ENCODE data around the gene FLT1.

Gene FLT1

DNA sequence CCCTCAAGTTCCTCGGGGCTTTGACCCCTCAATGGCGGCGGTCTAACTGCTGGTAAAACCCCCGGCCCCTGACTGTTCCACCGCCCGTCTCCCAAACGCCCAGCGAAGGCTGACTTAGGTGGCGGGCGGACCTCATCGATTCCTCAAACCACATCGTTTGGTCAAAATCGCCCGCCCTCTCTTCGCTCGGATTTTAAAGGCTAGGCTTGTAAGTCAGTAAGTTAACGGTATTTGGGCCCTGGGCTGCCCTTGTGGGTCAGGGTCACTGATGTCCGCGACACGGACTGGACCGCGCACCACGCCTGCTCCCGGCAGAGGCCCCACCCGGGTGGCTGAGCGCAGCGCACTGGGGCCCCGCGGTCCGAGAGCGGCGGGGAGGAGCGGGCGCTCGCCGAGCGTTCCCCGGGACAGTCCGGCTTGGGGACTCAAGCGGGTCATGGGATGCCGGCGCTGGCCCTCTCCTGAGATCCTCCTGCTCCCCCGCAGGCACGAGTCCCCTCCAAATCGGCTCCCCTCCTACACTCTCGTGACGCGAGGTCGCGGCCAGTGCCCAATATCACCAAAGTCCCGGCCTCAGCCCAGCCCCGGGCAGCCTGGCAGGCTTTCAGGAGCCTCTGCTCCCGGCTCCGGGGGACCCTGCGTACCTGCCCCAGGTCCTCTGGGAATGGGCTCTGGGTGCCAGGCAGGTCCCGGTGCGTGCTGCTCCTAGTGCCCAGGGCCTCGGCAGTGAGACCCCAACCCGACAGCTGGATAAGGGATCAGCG lies 1.0 kb downstream of the FLT1 start (continued):
- TF ChIP-seq ZBTB20 (tag by site-specific recombination; IDR thresholded peaks at IDR 0.05) = peak; percentile 82
- TF ChIP-seq ZBTB17 (tag by site-specific recombination; IDR thresholded peaks at IDR 0.05) = peak; percentile 67
- no peak for TF ChIP-seq IKZF3 (tag by site-specific recombination; IDR thresholded peaks at IDR 0.05)

- H3K4me3 ChIP-seq (ENCODE audit: low read depth, low read length) = no peak overlapping the region; the same call in 1 of the 2 replicates
- H3K4me1 ChIP-seq (ENCODE audit: control insufficient read depth, insufficient read depth, low read length) = peaks cover 3% of the 10 kb centered on the region; the same call in 1 of the 2 replicates
- 0 out of 2 replicates have a peak, but pooled peaks have one; percentile 9 for TF ChIP-seq ZFHX2 (tag by site-specific recombination; conservative IDR thresholded peaks at IDR 0.05)
- TF ChIP-seq ZNF610 (tag by site-specific recombination; IDR thresholded peaks at IDR 0.05; ENCODE audit: borderline replicate concordance) = no peak
- TF ChIP-seq ATF2 (tag by site-specific recombination; IDR thresholded peaks at IDR 0.05; ENCODE audit: low read depth) = no peak
- TF ChIP-seq ZNF324 (tag by site-specific recombination; IDR thresholded peaks at IDR 0.05) = no peak
- TF ChIP-seq, protein P1, sequence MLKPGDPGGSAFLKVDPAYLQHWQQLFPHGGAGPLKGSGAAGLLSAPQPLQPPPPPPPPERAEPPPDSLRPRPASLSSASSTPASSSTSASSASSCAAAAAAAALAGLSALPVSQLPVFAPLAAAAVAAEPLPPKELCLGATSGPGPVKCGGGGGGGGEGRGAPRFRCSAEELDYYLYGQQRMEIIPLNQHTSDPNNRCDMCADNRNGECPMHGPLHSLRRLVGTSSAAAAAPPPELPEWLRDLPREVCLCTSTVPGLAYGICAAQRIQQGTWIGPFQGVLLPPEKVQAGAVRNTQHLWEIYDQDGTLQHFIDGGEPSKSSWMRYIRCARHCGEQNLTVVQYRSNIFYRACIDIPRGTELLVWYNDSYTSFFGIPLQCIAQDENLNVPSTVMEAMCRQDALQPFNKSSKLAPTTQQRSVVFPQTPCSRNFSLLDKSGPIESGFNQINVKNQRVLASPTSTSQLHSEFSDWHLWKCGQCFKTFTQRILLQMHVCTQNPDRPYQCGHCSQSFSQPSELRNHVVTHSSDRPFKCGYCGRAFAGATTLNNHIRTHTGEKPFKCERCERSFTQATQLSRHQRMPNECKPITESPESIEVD (tag by site-specific recombination; IDR thresholded peaks at IDR 0.05) = 0 out of 2 replicates have a peak, but pooled peaks have one; percentile 8
- TF ChIP-seq ZSCAN16 (tag by site-specific recombination; IDR thresholded peaks at IDR 0.05) = peak; percentile 94
- TF ChIP-seq GFI1B (tag by site-specific recombination; IDR thresholded peaks at IDR 0.05) = no peak
- POLR2A ChIA-PET = no interaction called here
- H3K27ac ChIP-seq (ENCODE audit: extremely low read depth, low read depth, low read length) = no peak overlapping the region
- no peaks in the 10 kb centered on the region for H3K9me3 ChIP-seq (ENCODE audit: control insufficient read depth, insufficient read depth, low read depth, low read length)
- H3K36me3 ChIP-seq (ENCODE audit: control insufficient read depth in 2 of 2, insufficient read depth in 1 of 2, low read length in 2 of 2) = no peaks in the 10 kb centered on the region
- CTCF ChIA-PET = interaction anchor here (0.6 kb wide), 3 partner anchors 18 to 603 kb away, joined by 3 to 6 read pairs (median 3); no protein-coding TSS in a partner anchor
Observed at GRCh38 chr13:28492569-28493367, 2.2 kb downstream of the FLT1 start.

GRCh38 chr13:28490061-28490460 lies 4.9 kb downstream of the FLT1 start:
- Histone ChIP-seq H3K36me3 (ENCODE audit: control insufficient read depth in 2 of 2, insufficient read depth in 1 of 2, low read length in 2 of 2) (no peaks in the 10 kb centered on the region), H3K4me1 (ENCODE audit: control insufficient read depth, insufficient read depth, low read length) (peaks cover 3% of the 10 kb centered on the region; the same call in 1 of the 2 replicates), H3K27ac (ENCODE audit: extremely low read depth, low read depth, low read length) (no peak overlapping the region), H3K4me3 (ENCODE audit: low read depth, low read length) (no peak overlapping the region), H3K9me3 (ENCODE audit: control insufficient read depth, insufficient read depth, low read depth, low read length) (no peaks in the 10 kb centered on the region)
- TF ChIP-seq PRDM10 (tag by site-specific recombination; IDR thresholded peaks at IDR 0.05) (no peak), SETDB1 (IDR thresholded peaks at IDR 0.05; ENCODE audit: insufficient read length, low read length) (no peak), ZNF670 (tag by site-specific recombination; IDR thresholded peaks at IDR 0.05; ENCODE audit: low read depth) (no peak)
- TF ChIP-seq, protein P2, sequence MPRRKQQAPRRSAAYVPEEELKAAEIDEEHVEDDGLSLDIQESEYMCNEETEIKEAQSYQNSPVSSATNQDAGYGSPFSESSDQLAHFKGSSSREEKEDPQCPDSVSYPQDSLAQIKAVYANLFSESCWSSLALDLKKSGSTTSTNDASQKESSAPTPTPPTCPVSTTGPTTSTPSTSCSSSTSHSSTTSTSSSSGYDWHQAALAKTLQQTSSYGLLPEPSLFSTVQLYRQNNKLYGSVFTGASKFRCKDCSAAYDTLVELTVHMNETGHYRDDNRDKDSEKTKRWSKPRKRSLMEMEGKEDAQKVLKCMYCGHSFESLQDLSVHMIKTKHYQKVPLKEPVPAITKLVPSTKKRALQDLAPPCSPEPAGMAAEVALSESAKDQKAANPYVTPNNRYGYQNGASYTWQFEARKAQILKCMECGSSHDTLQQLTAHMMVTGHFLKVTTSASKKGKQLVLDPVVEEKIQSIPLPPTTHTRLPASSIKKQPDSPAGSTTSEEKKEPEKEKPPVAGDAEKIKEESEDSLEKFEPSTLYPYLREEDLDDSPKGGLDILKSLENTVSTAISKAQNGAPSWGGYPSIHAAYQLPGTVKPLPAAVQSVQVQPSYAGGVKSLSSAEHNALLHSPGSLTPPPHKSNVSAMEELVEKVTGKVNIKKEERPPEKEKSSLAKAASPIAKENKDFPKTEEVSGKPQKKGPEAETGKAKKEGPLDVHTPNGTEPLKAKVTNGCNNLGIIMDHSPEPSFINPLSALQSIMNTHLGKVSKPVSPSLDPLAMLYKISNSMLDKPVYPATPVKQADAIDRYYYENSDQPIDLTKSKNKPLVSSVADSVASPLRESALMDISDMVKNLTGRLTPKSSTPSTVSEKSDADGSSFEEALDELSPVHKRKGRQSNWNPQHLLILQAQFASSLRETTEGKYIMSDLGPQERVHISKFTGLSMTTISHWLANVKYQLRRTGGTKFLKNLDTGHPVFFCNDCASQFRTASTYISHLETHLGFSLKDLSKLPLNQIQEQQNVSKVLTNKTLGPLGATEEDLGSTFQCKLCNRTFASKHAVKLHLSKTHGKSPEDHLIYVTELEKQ (tag by site-specific recombination; IDR thresholded peaks at IDR 0.05; ENCODE audit: borderline replicate concordance) = no peak
- TF ChIP-seq, protein P3, sequence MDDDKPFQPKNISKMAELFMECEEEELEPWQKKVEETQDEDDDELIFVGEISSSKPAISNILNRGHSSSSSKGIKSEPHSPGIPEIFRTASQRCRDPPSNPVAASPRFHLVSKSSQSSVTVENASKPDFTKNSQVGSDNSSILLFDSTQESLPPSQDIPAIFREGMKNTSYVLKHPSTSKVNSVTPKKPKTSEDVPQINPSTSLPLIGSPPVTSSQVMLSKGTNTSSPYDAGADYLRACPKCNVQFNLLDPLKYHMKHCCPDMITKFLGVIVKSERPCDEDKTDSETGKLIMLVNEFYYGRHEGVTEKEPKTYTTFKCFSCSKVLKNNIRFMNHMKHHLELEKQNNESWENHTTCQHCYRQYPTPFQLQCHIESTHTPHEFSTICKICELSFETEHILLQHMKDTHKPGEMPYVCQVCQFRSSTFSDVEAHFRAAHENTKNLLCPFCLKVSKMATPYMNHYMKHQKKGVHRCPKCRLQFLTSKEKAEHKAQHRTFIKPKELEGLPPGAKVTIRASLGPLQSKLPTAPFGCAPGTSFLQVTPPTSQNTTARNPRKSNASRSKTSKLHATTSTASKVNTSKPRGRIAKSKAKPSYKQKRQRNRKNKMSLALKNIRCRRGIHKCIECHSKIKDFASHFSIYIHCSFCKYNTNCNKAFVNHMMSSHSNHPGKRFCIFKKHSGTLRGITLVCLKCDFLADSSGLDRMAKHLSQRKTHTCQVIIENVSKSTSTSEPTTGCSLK (tag by site-specific recombination; IDR thresholded peaks at IDR 0.05) = no peak
- ChIA-PET CTCF (interaction anchor here (0.6 kb wide), 1 partner anchor 69 kb away, joined by 3 read pairs; no protein-coding TSS in a partner anchor), POLR2A (no interaction called here)
